Endothelial cell (in vitro differentiated cells): ENCODE measurements around the gene C20orf204. TPM values are rescaled to one million over a fixed set of nuclear protein-coding genes. Genes with fewer than 3 reads are reported as not detected.

ENCODE experiments used
- DNase-seq: peaks from one replicate; pipeline ENCODE4 v3.0.0; 2021; ENCODE audit warnings: low spot score
- H3K27ac Mint-ChIP-seq: one replicate; pipeline ENCODE4 v1.8.0; 2021; ENCODE audit warnings: mixed read lengths, inconsistent platforms; ENCODE audit not compliant: unreplicated experiment
- H3K27me3 Mint-ChIP-seq: one replicate; pipeline ENCODE4 v1.8.0; 2021; ENCODE audit warnings: mild to moderate bottlenecking, moderate library complexity, mixed read lengths, inconsistent platforms; ENCODE audit not compliant: unreplicated experiment
- H3K36me3 Mint-ChIP-seq: one replicate; pipeline ENCODE4 v1.8.0; 2021; ENCODE audit warnings: mild to moderate bottlenecking, low read depth, mixed read lengths, inconsistent platforms; ENCODE audit not compliant: unreplicated experiment
- H3K4me1 Mint-ChIP-seq: one replicate; pipeline ENCODE4 v1.8.0; 2021; ENCODE audit warnings: mild to moderate bottlenecking, mixed read lengths, inconsistent platforms; ENCODE audit not compliant: unreplicated experiment
- H3K4me3 Mint-ChIP-seq: one replicate; pipeline ENCODE4 v1.8.0; 2021; ENCODE audit warnings: mild to moderate bottlenecking, mixed read lengths, inconsistent platforms; ENCODE audit not compliant: unreplicated experiment
- H3K9me3 Mint-ChIP-seq: one replicate; pipeline ENCODE4 v1.8.0; 2021; ENCODE audit warnings: mixed read lengths, inconsistent platforms; ENCODE audit not compliant: unreplicated experiment
- total RNA-seq: library from RNA; stranded (reverse); fragmentation: NEBNext Ultra II Directional; extraction: Animal tissue kit (Norgen Biotek cat#: 25700); gene quantifications from one replicate; pipeline ENCODE4 v1.2.1, GENCODE V29; 2021; ENCODE audit not compliant: unreplicated experiment
- TF ChIP-seq, protein P1 (sequence below): fragments of 200-600 bp; sonication (generic); IDR thresholded peaks from one replicate; pipeline ENCODE4 v1.5.0; 2021; ENCODE audit warnings: antibody characterized with exemption; ENCODE audit not compliant: unreplicated experiment

Gene C20orf204
- total RNA-seq, 1 donor from 2014 or later: 14.2 TPM

DNA sequence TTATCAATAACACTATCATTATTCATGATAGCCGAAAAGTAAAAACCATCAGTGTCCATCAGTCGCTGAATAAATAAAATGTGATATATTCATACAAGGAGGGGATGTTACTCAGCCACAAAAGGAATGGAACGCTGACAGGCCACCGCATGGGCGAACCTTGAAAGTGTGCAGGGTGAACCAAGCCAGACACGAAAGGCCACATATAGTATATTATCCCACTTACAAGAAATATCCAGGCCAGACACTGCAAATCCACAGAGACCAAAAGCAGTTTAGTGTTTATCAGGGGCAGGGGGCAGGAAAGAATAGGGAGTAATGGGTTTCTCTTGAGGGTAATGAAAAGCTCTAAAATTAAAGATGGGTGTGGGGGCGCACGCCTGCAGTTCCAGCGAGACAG is 7.8 kb downstream of the C20orf204 start:
- Mint-ChIP-seq H3K27me3 (peaks cover 17% of the 10 kb centered on the region), H3K4me3 (peak overlapping the region; percentile 42), H3K9me3 (no peaks in the 10 kb centered on the region), H3K4me1 (peaks cover 57% of the 10 kb centered on the region), H3K27ac (peak overlapping the region; percentile 84), H3K36me3 (peaks cover 21% of the 10 kb centered on the region)
- TF ChIP-seq, protein P1, sequence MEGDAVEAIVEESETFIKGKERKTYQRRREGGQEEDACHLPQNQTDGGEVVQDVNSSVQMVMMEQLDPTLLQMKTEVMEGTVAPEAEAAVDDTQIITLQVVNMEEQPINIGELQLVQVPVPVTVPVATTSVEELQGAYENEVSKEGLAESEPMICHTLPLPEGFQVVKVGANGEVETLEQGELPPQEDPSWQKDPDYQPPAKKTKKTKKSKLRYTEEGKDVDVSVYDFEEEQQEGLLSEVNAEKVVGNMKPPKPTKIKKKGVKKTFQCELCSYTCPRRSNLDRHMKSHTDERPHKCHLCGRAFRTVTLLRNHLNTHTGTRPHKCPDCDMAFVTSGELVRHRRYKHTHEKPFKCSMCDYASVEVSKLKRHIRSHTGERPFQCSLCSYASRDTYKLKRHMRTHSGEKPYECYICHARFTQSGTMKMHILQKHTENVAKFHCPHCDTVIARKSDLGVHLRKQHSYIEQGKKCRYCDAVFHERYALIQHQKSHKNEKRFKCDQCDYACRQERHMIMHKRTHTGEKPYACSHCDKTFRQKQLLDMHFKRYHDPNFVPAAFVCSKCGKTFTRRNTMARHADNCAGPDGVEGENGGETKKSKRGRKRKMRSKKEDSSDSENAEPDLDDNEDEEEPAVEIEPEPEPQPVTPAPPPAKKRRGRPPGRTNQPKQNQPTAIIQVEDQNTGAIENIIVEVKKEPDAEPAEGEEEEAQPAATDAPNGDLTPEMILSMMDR: no peak
- DNase-seq: no peak

DNA sequence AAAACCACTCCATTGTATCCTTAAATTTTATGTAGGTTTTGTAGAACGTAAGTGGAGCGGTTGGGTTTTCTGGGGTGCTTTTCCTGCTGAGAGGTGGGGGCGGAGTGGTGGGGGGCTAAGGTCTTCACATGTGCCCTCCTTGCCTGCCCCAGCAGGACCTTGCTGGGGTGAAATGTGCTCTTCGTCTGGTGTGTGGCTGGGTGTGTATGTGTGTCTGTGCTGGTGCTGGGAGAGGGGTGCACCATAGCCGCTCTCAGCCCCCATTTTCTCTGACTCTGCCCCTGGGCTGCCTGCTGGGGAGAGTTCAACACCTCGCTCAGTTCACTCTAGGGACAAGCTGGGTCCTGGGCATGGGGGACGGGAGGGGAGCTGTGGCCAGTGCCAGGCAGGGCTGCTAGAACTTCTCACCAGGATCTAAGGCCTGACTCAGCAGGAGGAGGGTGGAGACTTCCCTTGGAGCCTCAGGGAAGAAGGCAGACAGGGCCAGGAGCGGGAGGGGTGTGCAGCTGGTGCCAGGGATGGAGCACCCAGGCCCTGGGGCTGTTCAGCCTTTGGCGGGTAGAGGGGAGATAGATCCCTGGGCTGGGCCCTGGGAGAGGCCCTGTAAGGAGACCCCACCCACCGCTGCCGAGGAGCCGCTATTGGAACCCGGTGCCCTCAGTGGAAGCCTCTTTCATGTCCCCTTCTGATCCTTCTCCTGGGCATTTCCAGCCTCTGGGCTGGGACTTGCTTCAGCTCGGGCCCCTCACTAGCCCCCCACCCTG is 8.7 kb downstream of the C20orf204 start:
- Mint-ChIP-seq H3K9me3 (no peaks in the 10 kb centered on the region), H3K27me3 (peaks cover 17% of the 10 kb centered on the region), H3K36me3 (peaks cover 21% of the 10 kb centered on the region), H3K27ac (peak overlapping the region; percentile 70), H3K4me1 (peaks cover 53% of the 10 kb centered on the region), H3K4me3 (no peak overlapping the region)
- peak; percentile 35 for DNase-seq
- TF ChIP-seq, protein P1: no peak

DNA sequence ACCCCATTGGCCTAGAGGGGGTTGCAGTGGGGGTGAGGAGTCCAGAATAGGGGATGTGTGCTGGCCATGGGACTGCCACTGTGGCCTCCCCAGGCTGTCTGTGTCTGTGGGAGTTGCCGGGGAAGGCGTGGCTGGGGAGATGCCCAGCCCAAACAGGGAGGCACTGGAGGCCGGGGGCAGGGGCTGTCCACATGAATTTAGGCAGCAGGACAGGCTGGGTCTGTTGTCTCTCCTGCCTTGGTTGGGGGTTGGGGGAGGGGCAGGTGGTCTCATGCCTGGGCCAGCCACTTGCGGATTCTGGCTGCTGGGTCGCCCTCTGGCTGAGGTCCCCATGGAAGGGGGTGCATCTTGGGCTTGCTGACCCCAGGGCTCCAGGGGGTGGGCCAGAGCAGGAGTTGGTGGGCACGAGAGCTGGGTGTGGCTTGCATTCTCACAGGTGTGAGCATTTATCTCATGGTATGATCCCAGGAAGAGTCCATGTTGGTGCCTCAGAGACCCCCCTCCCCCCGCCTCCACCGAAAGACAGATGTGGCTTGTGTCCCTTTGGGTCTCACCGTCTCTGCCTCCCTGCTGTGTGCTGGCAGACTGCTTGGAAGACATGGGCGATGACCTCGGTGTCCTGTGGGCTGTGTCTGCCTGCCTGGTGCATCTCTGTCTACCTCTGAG is 9.5 kb downstream of the C20orf204 start:
- H3K27me3 Mint-ChIP-seq: peaks cover 13% of the 10 kb centered on the region
- H3K27ac Mint-ChIP-seq: peak overlapping the region; percentile 81
- H3K36me3 Mint-ChIP-seq: peaks cover 21% of the 10 kb centered on the region
- H3K9me3 Mint-ChIP-seq: no peaks in the 10 kb centered on the region
- peak overlapping the region; percentile 92 for H3K4me3 Mint-ChIP-seq
- peak; percentile 40 for DNase-seq
- peaks cover 46% of the 10 kb centered on the region for H3K4me1 Mint-ChIP-seq
- TF ChIP-seq, protein P1: no peak

DNA sequence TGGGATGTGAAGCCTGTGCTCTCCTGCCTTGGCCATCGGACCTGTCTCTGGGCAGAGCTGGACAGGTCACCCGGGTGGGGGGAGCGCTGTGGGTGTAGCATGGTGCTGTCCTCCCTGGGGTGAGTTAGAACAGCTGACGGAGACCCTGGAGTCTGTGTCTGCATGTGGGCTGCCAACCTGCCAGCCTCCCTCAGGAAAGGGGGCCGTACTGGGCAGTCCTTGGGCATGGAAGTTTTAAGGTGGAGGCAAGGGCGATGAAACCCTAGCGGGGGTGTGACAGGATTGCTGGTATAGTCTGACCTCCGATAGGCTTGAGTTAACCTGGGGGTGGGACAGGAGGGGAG is 11.0 kb downstream of the C20orf204 start:
- TF ChIP-seq, protein P1: no peak
- peaks cover 21% of the 10 kb centered on the region for H3K36me3 Mint-ChIP-seq
- no peak for DNase-seq
- peaks cover 44% of the 10 kb centered on the region for H3K4me1 Mint-ChIP-seq
- H3K9me3 Mint-ChIP-seq: no peaks in the 10 kb centered on the region
- H3K4me3 Mint-ChIP-seq: peak overlapping the region; percentile 92
- peaks cover 15% of the 10 kb centered on the region for H3K27me3 Mint-ChIP-seq
- H3K27ac Mint-ChIP-seq: no peak overlapping the region

DNA sequence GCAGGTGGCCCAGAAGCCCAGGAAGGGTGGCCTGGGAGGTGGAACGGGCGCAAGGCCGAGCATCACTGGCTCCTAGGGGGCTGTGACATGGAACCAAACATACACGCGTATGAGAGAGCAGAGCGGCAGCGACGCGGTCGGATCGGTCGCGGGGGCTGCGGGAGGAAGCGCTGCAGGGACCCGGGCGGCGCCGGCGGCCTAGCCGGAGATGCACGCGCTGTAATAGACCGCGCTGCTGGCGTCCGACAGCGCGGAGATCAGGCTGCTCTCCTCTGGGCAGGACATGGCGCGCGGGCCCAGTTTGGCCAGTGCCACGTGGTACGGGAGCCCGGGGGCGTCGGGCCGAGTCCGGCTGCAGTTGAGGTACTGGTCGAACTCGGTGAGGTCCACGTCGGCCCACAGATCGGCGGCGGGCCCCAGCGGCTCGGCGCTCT is 12.0 kb downstream of the C20orf204 start:
- Mint-ChIP-seq H3K9me3 (no peaks in the 10 kb centered on the region), H3K36me3 (peaks cover 21% of the 10 kb centered on the region), H3K4me3 (peak overlapping the region; percentile 92), H3K4me1 (peaks cover 49% of the 10 kb centered on the region), H3K27ac (no peak overlapping the region), H3K27me3 (peaks cover 15% of the 10 kb centered on the region)
- TF ChIP-seq, protein P1: no peak
- DNase-seq: no peak
